Tibial nerve (tissue), 4 donors: ENCODE results near the gene STIMATE. TPM values are rescaled to one million over a fixed set of nuclear protein-coding genes. Genes with fewer than 3 reads are reported as not detected.

Source experiments
- DNase-seq, 2 donors: peaks; one replicate each; pipeline ENCODE4 v3.0.0-alpha.2; 2019; ENCODE audit warnings: low spot score in 2 of 2
- H3K27ac ChIP-seq, 4 donors: fragments of 200-600 bp; sonication (generic) in 3 of 4; one replicate each; pipeline ENCODE4 v1.5.1; 2017 to 2019; ENCODE audit warnings: mild to moderate bottlenecking in 1 of 4
- H3K27me3 ChIP-seq, 2 donors: fragments of 200-600 bp; sonication (generic) in 1 of 2; one replicate each; pipeline versions ENCODE4 v1.5.1 to v1.6.0; 2017 to 2019
- H3K36me3 ChIP-seq, 3 donors: fragments of 200-600 bp; sonication (generic); one replicate each; pipeline ENCODE4 v1.5.1; 2018 to 2019
- H3K4me1 ChIP-seq, 4 donors: fragments of 200-600 bp; sonication (generic) in 3 of 4; one replicate each; pipeline ENCODE4 v1.5.1; 2017 to 2019
- H3K4me3 ChIP-seq, 4 donors: fragments of 200-600 bp; sonication (generic) in 3 of 4; one replicate each; pipeline ENCODE4 v1.5.1; 2017 to 2019; ENCODE audit warnings: mild to moderate bottlenecking in 1 of 4, moderate library complexity in 1 of 4
- H3K9me3 ChIP-seq, 4 donors: fragments of 200-600 bp; sonication (generic) in 3 of 4; one replicate each; pipeline ENCODE4 v1.5.1; 2017 to 2019
- EP300 ChIP-seq, 2 donors: sonication (generic); formaldehyde crosslinking; IDR thresholded peaks; one replicate each; pipeline ENCODE4 v1.6.1; 2017; ENCODE audit warnings: antibody characterized with exemption in 2 of 2, mild to moderate bottlenecking in 1 of 2
- POLR2A ChIP-seq, 2 donors: fragments of 450-650 bp; IDR thresholded peaks; one replicate each; pipeline ENCODE4 v1.6.1; 2017; ENCODE audit warnings: antibody characterized with exemption in 2 of 2, mild to moderate bottlenecking in 2 of 2, moderate library complexity in 2 of 2
- WGBS, 2 donors: methylation state at CpG; one replicate each; pipeline ENCODE4 v1.1.5; 2018; 5-methylcytosine and 5-hydroxymethylcytosine counted together
- total RNA-seq, 4 donors: library from RNA; depleted of rRNA; stranded (reverse); fragments of >200 nt; gene quantifications; one replicate each; pipeline ENCODE4 v1.1.0, GENCODE V29; 2016
- TF ChIP-seq, protein P1 (sequence below), 5 experiments: fragments of 200-600 bp in 3 of 5; fragments of 450-650 bp in 2 of 5; sonication (generic) in 3 of 5; IDR thresholded peaks; one replicate each; pipeline ENCODE4 v1.5.1; 2016 to 2019; ENCODE audit warnings: antibody characterized with exemption in 5 of 5, mild to moderate bottlenecking in 3 of 5, moderate library complexity in 2 of 5

The STIMATE gene
- total RNA-seq, 4 donors from 2014 or later: 35.4 to 82.3 (median 46.0) TPM

DNA sequence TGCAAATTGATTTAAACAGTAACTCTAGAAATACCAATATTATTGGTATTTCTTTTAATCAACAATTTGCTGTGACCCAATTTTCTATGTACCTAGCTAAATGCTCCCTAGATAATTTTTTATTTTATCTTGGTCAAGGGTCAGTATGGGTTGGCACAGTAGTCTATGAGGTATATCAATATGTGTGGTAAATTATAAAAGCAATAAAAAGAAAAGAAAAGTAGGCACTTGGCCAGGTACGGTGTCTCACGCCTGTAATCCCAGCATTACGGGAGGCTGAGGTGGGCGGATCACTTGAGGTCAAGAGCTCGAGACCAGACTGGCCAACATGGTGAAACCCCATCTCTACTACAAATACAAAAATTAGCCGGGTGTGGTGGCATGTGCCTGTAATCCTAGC, 34.0 kb upstream of the STIMATE start:
- TF ChIP-seq POLR2A (IDR thresholded peaks at IDR 0.05): no peak
- TF ChIP-seq EP300 (IDR thresholded peaks at IDR 0.05): no peak
- TF ChIP-seq, protein P1, sequence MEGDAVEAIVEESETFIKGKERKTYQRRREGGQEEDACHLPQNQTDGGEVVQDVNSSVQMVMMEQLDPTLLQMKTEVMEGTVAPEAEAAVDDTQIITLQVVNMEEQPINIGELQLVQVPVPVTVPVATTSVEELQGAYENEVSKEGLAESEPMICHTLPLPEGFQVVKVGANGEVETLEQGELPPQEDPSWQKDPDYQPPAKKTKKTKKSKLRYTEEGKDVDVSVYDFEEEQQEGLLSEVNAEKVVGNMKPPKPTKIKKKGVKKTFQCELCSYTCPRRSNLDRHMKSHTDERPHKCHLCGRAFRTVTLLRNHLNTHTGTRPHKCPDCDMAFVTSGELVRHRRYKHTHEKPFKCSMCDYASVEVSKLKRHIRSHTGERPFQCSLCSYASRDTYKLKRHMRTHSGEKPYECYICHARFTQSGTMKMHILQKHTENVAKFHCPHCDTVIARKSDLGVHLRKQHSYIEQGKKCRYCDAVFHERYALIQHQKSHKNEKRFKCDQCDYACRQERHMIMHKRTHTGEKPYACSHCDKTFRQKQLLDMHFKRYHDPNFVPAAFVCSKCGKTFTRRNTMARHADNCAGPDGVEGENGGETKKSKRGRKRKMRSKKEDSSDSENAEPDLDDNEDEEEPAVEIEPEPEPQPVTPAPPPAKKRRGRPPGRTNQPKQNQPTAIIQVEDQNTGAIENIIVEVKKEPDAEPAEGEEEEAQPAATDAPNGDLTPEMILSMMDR (IDR thresholded peaks at IDR 0.05): no peak
- peaks cover 0 to 5% (median 0%) of the 10 kb centered on the region in 4 donors for H3K4me1 ChIP-seq
- H3K36me3 ChIP-seq: peaks cover 0 to 29% (median 0%) of the 10 kb centered on the region in 3 donors
- H3K9me3 ChIP-seq: no peaks in the 10 kb centered on the region
- H3K27ac ChIP-seq: no peak overlapping the region
- no peaks in the 10 kb centered on the region for H3K27me3 ChIP-seq
- WGBS, 2 donors: 87% methylated on average over 6 of the region's 6 CpGs
- H3K4me3 ChIP-seq: no peak overlapping the region
- no peak for DNase-seq

DNA sequence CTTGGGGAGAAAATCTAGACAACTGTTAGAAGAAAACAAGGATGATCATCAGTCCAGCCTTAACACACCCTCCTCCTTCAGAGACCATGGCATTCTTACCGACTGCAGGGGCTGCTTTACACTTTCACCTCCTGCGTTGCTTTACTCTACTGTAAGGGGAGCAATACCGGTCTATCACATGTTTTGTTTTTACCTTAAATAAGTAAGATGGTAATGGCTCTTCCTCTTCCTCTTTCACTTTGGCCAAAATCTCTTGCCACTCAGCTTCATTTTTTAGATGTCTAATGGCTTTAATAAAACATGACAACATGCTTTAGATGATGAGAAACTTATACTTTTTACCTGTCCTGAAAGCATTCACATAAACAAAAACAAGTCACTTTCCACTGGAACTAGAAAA, 33.4 kb upstream of the STIMATE start:
- Histone ChIP-seq H3K36me3 (peaks cover 0 to 29% (median 0%) of the 10 kb centered on the region in 3 donors), H3K9me3 (no peaks in the 10 kb centered on the region), H3K27me3 (no peaks in the 10 kb centered on the region), H3K27ac (no peak overlapping the region), H3K4me3 (no peak overlapping the region), H3K4me1 (peaks cover 0 to 5% (median 0%) of the 10 kb centered on the region in 4 donors)
- 87 to 89% methylated on average over 3 of the region's 3 CpGs for WGBS, 2 donors
- DNase-seq: no peak
- TF ChIP-seq POLR2A (IDR thresholded peaks at IDR 0.05) (no peak), EP300 (IDR thresholded peaks at IDR 0.05) (no peak)
- TF ChIP-seq, protein P1 (IDR thresholded peaks at IDR 0.05): no peak

DNA sequence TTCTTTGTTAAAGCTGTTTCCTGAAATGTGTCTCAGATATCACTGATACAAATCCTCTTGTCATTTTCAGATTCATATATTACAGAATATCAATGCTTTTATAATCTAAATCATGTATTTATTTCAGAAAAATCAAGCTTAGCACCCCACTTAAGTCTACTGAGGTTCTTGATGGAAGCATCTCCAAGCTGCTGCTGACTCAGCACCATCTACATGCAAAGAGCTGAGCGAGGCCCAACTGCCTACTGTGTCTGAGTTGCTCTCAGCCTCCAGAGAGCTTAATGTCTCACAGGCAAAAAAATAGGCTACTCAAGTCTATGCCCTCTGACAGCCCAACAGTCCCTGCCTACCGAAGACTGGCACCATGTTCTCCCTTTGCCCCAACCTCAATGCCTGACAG, 29.2 kb upstream of the STIMATE start:
- 90% methylated on average over 2 of the region's 2 CpGs for WGBS, 2 donors
- Histone ChIP-seq H3K4me1 (no peaks in the 10 kb centered on the region), H3K36me3 (peaks cover 0 to 60% (median 0%) of the 10 kb centered on the region in 3 donors), H3K27ac (no peak overlapping the region), H3K9me3 (no peaks in the 10 kb centered on the region), H3K4me3 (no peak overlapping the region), H3K27me3 (no peaks in the 10 kb centered on the region)
- no peak for DNase-seq
- TF ChIP-seq POLR2A (IDR thresholded peaks at IDR 0.05) (no peak), EP300 (IDR thresholded peaks at IDR 0.05) (no peak)
- TF ChIP-seq, protein P1 (IDR thresholded peaks at IDR 0.05): no peak

DNA sequence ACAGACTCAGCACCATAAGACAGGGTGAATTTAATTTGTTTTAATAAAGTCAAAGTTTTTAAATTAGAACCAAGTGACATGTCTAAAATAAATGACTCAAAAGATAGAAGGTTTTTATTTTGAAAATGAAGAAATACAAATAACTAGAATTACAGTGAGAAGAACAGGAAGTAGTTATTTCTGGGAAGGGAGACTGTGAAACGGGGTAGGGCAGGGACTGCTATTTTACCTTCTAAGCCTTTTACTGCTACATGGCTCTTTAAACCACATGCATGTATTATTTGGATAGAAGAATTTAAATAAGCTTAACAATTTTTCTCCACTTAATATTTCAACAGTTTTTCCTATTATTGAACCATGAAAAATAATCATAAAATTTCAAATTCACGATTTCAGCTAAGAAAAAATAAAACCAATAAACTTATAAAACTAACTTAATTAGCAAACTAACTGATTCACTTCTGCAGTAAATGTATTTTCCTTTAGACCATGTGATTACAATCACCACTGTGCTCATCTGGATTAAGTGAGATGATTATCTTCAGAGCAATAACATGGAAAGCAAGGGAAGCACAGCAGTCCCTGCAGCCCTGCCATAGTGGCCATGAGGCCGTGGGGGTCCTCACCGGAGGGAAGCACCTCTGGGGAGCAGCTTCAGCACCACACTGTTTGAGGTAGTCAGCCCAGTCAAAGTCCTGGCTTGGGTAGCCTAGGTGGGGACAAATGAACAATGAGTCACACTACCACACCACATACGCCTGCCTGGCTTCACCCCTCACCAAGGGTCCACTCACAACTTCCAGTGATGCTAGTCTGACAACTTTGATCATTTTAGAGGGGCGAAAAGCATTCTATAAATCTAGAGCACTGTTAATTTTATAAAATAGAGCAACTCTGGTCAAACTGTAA, 28.3 kb upstream of the STIMATE start:
- H3K4me1 ChIP-seq: no peaks in the 10 kb centered on the region
- WGBS, 2 donors: 66 to 74% methylated on average over 6 of the region's 6 CpGs
- no peak for DNase-seq
- H3K27ac ChIP-seq: no peak overlapping the region
- peaks cover 0 to 60% (median 0%) of the 10 kb centered on the region in 3 donors for H3K36me3 ChIP-seq
- TF ChIP-seq POLR2A (IDR thresholded peaks at IDR 0.05): no peak
- TF ChIP-seq, protein P1 (IDR thresholded peaks at IDR 0.05): no peak
- TF ChIP-seq EP300 (IDR thresholded peaks at IDR 0.05): no peak
- H3K4me3 ChIP-seq: no peak overlapping the region
- H3K9me3 ChIP-seq: no peaks in the 10 kb centered on the region
- no peaks in the 10 kb centered on the region for H3K27me3 ChIP-seq

DNA sequence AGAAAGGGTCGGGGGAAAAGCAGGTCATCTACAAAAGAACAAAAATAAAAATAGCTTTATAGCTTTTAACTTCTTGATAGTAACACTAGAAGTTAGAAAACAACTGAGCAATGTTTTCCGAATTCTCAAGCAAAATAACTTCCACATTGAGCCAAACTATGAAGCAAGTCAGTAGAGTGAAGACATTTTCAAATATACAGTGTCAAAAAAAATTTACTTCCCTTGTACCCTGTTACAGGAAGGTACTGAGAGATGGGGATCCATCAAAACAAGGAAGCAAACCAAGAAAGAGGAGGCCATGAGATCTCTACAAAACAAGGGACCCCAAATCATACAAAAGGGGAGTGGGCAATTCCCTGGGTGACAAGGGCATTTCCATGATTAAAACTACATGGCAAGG, 26.6 kb upstream of the STIMATE start:
- no peak for DNase-seq
- Histone ChIP-seq H3K27ac (peak overlapping the region in 1 of 4 donors; percentile 37), H3K4me1 (no peaks in the 10 kb centered on the region), H3K36me3 (peaks cover 0 to 61% (median 0%) of the 10 kb centered on the region in 3 donors), H3K27me3 (no peaks in the 10 kb centered on the region), H3K9me3 (no peaks in the 10 kb centered on the region), H3K4me3 (no peak overlapping the region)
- TF ChIP-seq POLR2A (IDR thresholded peaks at IDR 0.05) (no peak), EP300 (IDR thresholded peaks at IDR 0.05) (peak in 1 of 2 donors; percentile 13)
- TF ChIP-seq, protein P1 (IDR thresholded peaks at IDR 0.05): no peak
- 91 to 92% methylated on average over 2 of the region's 2 CpGs for WGBS, 2 donors
